GM19455 (cell line): Measurements from ENCODE around the gene NAV1.
"Not testable (repeated sequence)": the region's sequence is repeated elsewhere in the genome, so short reads cannot be mapped to it uniquely, and the experiment has no call there.

Experiments
- ATAC-seq: cut with Tn5 transposase; IDR thresholded peaks from one replicate; pipeline ENCODE4 v1.9.1; 2021; ENCODE audit not compliant: unreplicated experiment

NAV1 gene

DNA sequence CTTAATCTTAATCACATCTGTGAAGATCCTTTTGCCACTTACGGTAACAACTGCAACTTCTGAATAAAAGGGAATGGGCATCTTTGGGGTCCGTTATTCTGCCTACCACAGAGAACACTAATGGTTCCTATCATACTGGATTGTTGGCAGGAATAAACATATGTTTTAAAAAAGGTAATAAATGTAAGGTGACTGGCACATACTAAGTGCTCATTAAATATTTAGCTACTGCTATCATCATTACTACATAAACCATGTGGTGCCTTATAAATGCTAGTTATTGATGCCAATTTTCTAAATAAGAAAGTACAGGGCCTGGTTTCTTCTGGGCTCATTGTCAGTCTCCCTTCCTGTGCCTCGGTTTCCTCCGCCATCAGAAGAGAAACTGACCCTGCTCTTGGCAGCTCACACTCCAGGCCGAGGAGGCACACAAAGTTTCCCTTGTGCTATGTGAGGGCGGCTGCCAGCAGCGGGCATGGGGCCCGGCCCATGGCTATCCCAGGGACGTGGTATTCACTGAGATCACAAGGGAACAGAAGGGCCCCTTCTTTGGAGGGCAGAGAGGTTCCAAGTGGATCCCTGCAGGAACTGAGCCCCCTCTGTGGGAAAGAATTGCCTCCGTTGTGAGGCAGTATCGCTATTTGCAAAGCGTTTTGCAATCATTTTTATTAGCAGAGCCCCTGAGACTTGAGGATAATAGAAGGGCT, 26.2 kb downstream of the NAV1 start:
- ATAC-seq, result no peak

DNA sequence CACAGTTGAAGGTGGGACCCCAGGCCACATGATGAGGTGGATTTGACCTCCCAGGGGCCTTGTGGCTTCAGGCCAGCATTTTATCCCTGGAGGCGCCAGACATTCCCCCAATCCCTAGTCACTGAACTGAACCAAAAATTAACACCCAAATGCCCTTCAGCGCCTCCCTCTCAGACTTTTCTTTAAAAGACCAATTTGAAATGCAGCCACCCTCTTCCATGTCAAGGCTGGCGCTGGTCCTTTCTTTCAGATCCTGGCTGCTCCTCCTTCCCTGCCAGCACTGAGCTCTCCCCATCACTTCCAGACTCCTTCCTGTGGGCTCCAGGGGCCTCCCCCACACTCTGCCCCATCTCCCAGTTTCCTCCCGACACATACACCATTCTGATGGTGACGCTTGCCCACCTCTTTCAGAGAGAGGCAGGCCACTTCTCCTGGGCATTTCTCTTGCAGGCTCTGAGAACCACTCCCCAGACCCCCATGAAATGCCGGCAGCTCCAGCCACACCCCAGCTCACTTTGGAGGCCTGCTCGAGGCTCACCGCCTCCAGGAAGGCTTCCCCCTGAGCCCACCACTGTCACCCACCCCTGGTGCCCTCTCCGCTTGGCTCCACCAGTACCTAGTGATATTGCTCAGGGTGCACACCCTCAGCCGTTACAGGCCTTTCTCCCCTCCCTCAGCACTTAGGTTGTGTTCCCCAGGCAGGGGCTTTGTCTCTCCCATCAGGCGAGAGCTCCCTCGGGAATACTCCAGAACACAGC, 27.0 kb downstream of the NAV1 start:
- ATAC-seq, result no peak

DNA sequence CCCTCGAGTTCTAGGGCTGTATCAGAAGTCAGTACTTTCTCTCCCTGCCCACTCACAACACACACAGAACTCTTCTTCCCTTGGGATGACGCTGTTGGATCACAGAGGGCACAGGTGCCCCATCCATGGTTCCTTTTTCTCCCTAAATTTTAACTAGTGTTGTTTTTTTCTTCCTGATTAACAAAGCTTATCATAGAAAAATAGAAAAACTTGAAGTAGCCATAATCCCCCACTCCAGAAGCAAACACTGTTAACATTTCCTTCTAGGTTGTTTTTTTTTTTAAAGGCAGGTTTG, 27.5 kb downstream of the NAV1 start:
- no peak for ATAC-seq

DNA sequence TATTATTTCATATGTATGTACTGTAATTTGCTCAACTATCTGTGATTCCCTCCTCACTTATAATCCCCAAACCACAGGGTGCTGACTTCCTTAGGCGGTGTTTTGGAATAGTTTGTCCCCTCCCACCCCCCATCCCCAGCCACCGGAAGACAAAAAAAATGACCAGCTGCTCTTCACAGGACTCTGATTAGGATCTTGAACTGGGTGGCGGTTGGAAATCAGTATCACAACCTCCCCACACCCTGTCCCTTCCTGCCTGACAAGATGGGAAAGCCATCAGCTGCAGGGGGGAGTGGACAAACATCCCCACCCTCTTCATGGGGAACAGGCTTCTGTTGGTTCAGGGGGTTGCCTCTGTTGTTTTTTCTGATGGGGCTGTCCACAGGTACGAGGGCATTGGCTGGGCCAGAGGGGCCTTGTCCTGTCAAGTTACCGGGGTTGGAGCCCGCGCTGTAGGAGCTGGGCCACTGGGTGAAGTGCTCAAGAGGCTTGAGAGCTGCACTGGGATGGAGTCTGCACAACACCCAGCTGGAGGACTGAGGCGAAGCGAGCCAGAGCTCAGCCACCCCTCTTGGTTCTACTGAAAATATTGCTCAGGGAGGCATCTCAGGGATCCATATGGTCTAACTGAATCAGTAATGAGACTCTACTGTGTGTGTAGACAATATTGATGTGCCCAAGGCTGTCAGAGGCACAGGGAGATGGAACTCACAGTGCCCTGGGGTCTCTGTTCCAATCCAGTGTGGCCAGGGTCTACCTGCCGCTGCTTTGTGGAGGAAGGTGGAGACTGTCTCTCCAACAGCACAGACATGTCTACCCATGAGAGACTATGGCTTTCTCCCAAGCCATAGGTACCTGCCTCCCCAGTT, 28.2 kb downstream of the NAV1 start:
- no peak for ATAC-seq

DNA sequence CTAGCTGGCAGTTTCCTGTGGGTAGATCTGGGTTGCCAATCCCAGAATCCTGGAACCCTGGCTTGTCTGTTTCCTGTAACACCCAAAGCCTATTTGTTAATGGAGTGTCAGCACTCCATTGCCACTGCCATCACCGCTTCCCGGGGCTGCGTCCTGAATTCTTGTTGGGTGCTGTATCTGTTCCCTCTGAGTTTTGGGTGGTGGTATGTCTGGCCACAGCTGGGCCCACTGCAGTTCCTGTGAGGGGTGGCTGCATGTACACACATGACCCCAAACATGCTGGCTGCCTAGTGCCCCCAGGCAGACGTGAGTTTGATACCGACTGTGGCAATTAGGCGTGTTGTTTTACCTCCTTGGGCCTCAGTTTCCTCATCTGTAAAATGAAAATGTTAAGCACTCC, 29.3 kb downstream of the NAV1 start:
- no peak for ATAC-seq

DNA sequence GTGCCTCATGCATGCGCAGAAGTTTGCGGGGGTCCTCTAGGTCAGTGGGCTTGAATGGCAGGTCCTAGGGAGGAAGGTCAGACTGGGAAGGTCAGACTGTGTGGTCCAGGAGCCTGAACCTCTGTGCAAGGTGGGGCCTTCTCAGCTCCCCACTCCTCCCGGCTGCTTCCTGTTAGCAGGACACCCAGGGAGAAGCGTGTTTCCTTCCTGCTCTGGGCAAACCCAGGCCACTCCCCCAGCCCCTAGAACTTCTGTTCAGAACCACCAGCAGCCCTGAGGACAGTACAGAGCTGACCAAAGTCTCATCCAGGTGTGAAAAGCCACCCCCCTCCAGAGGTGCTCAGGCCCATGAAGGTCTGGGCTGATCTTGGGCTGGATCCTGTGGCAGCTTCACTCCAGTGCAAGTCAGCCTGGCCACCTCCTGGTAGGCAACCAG, 29.9 kb downstream of the NAV1 start:
- no peak for ATAC-seq

DNA sequence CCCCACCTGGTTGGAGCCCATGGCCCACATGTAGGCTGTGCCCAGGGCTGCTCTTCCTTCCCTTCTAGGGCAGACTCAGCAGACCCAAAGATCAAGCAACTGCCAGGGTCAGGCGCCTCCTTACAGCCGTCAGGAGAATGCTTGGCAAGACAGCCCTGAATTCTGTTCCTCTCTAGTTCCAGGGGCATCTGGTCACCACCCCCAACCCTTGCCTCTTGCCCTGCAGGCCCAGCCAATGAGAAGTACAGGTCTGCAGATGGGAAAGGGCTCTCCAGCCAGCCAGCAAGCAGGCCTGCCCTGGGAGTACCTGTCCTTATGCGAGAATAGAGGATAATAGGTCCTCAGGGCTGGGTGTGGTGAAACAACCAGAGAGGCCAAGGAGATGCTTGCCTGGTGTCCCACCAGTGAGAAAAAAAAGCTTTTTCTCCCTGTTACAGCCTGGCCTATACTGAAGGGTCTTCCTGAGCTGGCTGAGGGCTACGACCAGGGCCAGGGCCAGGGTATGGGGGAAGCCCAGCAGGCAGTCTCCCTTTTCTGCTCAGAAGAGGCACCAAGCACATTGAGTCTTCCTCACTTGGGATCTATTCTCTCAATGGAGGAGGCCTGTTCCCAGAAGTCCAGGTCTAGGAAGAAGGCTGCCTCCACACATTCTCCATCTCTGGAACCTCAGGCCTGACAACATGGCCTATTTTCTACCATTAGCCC, 31.4 kb downstream of the NAV1 start:
- no peak for ATAC-seq

DNA sequence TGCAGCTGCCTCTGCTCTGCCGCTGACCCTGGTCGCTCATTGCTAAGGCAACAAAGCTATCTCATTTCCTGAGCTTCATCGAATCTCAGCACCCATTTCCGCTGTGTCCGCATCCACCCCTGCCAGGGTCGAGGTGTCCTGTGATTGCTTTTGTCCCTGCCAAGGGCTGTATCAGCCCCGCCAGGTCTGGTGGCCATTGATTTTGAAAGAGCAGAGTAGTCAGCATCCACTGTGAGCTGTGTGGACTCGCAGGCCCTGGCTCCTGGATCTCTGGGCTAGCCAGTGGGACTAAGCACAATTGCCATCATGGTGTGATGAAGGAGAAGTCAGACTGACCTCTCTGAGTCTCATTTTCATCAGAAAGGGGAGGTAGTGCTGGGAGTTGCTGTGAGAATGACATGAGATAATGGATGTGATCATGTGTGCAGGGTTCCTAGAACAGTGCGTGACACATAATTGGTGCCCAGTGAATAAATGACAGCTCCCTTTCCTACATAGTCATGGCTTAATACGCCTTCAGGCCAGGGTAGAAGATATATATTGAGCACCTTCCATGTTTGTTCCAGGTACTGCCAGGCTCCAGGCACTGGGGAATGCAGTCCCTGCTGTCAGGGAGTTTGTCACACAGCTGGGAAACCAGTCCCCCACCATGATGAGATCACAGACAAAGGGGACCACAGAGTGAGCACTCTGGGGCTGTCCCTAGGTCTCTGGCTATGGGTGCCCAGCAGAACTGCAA, 32.1 kb downstream of the NAV1 start:
- no peak for ATAC-seq

DNA sequence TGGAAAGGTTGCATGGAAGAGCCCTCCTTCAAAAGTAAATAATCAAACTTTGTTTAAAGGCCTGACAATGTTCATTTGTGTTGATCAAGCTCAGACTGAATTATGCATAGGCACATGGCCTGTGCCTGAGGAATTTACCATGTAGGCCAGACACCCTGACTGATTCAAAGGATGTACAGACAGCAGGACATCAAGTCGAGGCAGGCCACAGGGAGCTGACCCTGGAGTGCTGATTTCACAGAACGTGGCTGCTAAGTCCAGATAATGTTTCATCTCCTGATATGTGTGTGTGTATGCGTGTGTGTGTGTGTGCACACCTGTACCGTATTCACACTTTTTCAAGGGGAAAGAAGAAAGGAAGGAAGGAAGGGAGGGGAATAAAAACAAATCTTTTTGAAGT, 34.1 kb downstream of the NAV1 start:
- ATAC-seq, result no peak

DNA sequence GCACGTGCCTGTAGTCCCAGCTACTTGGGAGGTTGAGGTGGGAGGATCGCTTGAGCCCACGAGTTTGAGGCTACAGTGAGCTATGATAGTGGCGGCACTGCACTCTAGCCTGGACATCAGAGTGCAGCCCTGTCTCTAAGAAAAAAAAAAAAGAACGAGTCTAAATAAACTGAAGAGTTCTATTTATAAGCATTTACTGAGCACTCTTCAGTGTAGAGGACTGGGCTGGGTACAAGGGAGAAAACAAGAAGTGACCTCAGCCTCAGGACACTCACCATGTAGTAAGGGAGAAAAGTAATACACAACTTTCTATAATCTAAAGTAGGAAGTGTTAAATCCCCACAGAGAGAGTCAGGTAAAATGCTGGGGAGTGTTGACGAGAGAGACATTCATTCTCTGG, 35.0 kb downstream of the NAV1 start:
- no peak for ATAC-seq

DNA sequence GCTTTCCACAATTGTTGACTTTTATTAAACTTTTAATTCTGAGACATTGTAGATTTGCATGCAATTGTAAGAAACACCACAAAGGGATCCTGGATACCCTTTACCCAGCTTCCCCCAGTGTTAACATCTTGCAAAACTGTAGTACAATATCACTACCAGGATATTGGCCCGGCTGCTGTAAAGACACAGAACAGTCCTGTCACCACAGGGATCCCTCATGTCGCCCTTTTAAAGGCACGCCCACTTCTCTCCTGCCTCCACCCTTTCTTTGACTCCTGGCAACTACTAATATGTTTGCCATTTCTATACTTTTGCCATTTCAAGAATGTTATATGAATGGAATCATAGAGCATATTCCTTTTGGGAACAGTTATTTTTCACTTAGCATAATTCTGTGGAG, 37.0 kb downstream of the NAV1 start:
- no peak for ATAC-seq

DNA sequence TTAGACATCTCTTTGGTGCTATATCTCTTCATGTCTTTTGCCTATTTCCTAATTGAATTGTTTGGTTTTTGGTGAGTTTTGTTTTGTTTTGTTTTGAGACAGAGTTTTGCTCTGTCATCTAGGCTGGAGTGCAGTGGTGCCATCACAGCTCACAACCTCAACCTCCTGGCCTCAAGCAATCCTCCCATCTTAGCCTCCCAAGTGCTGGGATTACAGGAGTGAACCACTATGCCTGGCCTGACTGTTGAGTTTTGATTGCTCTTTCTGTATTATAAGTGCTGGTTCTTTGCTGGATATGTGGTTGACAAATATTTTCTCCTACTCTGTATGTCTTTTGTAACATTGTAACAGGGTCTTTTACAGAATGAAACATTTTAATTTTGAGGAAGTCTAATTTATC, 38.0 kb downstream of the NAV1 start:
- no peak for ATAC-seq

DNA sequence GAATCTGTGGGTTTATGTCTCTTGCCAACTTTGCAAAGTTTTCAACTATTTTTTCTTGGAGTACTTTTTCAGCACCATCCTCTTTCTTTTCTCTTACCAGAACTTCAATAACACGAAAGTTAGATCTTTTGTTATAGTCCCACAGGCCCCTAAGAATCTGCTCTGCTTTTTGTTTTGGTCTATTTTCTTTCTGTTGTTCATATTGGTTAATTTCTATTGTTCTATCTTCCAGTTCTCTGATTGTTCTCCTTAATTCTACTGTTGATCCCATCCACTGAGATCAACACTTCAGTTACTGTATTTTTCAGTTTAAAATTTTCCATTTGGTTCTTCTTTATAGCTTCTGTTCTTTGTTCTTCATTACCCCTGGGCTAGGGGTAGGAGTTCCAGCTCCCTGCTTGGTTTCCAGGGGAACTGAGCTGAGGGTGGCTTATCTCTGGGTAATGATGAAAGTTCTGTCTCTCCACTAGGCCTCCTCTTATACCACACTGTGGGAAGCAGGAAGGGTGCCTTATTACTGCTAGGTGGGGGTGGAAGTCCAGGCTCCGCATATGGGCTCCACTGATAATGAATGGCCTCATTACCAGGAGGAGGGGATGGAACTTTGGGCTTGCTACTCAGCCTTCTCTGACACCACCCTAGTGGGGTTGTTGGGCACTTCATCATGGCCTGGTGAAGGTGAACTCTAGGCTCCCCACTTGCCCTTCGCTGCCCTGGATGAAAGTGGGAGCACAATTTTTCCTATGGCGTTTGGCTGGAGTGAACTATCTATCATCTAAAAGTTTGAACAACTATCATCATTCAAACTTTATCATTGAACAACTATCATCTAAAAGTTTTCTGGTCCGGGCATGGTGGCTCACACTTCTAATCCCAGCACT, 39.3 kb downstream of the NAV1 start:
- no peak for ATAC-seq

DNA sequence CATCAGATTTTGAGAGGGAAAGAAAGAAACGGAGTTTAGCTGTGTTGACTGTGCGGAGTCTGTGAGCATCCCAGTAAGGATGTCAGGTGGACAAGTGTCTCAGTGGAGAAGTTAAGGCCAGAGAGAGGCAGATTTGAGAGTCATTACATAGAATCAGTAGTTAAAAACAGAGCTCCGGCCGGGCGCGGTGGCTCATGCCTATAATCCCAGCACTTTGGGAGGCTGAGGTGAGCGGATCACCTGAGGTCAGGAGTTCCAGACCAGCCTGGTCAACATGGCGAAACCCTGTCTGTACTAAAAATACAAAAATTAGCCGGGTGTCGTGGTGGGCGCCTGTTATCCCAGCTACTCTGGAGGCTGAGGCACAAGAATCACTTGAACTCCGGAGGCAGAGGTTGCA, 42.4 kb downstream of the NAV1 start:
- not testable (repeated sequence) for ATAC-seq

DNA sequence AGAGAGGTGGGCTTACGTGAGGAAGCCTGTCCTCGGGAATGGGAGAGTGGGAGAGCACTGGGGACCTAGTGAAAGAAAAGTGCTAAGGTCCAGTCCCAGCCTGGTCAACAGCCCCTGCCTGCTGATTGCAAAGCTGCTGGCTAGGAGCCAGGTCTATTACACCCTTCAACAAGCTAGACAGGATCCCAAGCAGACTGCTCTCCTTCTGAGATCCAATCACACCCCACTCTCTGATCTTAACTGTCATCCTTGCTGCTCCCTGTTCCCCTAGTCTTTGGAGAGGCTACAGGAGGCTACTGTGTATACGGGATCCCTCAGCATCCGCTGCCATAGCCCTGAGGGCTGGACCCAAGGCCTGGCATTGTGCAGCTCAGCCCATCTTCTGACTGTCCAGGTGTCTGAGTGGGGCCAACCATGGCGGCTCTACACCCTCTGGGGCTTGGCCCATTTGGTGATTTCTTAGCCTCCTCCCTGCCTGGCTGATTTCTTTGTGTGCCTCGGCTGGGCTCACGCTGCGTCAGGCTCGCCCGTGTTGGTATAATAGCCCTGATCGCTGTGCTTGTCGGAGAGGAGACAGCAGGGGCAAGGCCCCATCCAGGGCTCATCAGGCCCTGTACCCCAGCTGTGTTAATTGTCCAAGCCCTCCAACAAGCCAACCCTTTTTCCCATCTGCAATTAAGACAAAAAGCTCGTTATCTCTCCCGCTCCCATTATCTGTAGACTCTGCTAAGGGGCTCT, 43.9 kb downstream of the NAV1 start:
- no peak for ATAC-seq

DNA sequence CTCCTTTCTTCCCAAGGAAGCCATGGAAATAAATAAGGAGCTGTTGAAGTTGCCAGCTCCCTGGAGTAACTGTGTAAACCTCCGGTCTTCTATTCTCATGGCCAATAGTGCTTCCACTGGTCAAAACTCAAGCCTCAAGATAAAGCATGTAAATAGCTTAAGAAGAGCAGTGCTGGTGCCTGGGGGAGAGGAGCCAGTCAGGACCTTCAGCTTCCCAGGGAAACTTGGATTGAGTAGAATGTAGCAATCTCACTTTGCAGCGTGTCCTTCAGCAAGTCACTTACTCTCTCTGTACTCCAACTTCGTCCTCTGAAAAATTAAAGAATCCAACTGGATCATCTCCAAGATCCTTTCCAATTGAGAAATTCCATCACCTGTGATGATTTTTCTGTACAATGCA, 44.7 kb downstream of the NAV1 start:
- no peak for ATAC-seq

DNA sequence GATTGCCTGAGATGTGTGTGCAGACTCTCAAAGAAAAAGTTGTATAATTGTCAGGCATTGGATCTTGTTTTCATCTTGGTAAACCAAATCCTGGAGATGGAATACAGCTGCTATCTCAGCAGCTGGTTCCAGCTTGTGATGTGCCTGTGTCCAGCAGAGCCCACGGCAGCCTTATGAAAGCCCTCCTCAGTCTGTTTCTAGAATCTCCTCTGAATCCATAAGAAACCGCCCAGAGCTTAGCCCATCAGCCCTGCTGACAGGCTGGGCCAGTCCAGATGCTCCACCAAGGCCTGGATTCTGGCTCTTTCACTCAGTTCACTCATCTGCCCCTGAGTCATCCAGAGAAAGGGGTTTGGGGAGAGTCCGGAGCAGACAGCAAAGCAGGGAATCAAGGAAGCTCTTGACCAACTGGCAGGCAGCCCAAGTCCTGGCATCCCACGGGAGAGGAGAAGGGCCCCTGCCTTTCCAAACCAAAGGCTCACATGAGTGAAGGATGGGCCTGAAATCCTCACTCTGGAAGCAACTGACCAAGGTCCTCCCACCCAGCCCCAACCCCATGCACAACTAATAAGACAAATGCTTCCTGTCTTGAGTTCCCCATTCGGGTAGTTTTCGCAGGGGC, 45.7 kb downstream of the NAV1 start:
- ATAC-seq, result no peak

DNA sequence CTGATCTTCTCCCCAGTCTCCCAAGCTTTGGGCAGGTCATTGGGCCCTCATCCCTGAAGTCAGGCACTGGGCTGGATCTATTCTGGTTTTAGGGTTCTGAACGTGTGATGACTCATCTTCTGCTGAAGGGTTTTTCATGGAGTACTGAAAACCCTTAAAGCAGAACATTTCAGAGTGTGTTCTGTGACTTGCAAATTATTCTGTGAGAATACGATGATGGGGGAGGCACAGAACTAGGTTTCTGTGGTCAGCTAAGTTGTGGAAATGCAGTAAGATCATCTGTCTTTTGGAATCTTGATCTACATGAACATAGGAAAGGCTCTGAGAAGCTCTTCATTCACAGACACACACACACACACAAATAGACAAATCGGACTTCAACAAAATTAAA, 46.2 kb downstream of the NAV1 start:
- ATAC-seq, result no peak

DNA sequence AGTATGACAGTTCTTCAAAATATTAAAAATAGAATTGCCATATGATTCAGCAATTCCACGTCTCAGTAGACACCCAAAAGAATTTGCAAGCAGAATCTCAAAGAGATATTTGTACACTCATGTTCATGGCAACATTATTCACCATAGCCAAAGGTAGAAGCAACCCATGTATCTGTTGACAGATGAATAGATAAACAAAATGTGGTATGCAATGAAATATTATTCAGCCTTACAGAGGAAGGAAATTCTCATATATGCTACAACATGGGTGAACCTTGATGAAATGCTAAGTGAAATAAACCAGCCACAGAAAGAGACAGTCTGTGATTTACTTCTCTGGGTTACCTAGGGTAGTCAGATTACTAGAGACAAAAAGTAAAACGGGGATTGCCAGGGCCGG, 47.0 kb downstream of the NAV1 start:
- ATAC-seq, result no peak
